ENCODE measurements around the gene GLP1R.

GRCh38 chr6:39118921-39119320 lies 70.3 kb downstream of the GLP1R start:
- TF ChIP-seq ZBTB7A (CRISPR knock-in tag; IDR thresholded peaks at IDR 0.05): no peak
- no peak for TF ChIP-seq MAZ (IDR thresholded peaks at IDR 0.05; ENCODE audit: borderline replicate concordance, low read depth, low read length)
- TF ChIP-seq MAZ (CRISPR knock-in tag; IDR thresholded peaks at IDR 0.05; ENCODE audit: low read depth): no peak
- no peak for TF ChIP-seq ZBTB10 (CRISPR knock-in tag; IDR thresholded peaks at IDR 0.05; ENCODE audit: borderline replicate concordance)
- no peak for TF ChIP-seq CTCF (CRISPR knock-in tag; IDR thresholded peaks at IDR 0.05)
- no peak for TF ChIP-seq SIX4 (CRISPR knock-in tag; IDR thresholded peaks at IDR 0.05)
- no peak for TF ChIP-seq ZBTB26 (CRISPR knock-in tag; IDR thresholded peaks at IDR 0.05; ENCODE audit: borderline replicate concordance)
- TF ChIP-seq ZBTB21 (CRISPR knock-in tag; IDR thresholded peaks at IDR 0.05): no peak
- no peak for TF ChIP-seq ATRX (CRISPR knock-in tag; IDR thresholded peaks at IDR 0.05; ENCODE audit: borderline replicate concordance)
- TF ChIP-seq ATF7 (IDR thresholded peaks at IDR 0.05): no peak
- TF ChIP-seq ATF7 (CRISPR knock-in tag; IDR thresholded peaks at IDR 0.05): no peak
- no peak for TF ChIP-seq TAF1 (CRISPR knock-in tag; IDR thresholded peaks at IDR 0.05)
- TF ChIP-seq MLX (CRISPR knock-in tag; IDR thresholded peaks at IDR 0.05): no peak
- no peak for TF ChIP-seq SRF (IDR thresholded peaks at IDR 0.05; ENCODE audit: low read depth, low read length)
- TF ChIP-seq ZBTB33 (CRISPR knock-in tag; IDR thresholded peaks at IDR 0.05): no peak
- no peak for TF ChIP-seq GMEB2 (CRISPR knock-in tag; IDR thresholded peaks at IDR 0.05; ENCODE audit: low read depth)
